GM12878 (cell line): ENCODE data around the gene SLC6A7. TPM values are rescaled to one million over a fixed set of nuclear protein-coding genes. Genes with fewer than 3 reads are reported as not detected.

Experiments
- polyA plus RNA-seq, 11 experiments: library from polyadenylated mRNA; depleted of rRNA in 4 of 11; unstranded in 6 of 11; stranded (reverse) in 5 of 11; fragments of >200 nt; fragmentation: Nextera tagmentation in 4 of 11; fragmentation: Illumina TruSeq in 1 of 11; extraction: Ambion mirVana in 4 of 11; extraction: Trizol in 1 of 11; gene quantifications; 1 replicate in 1 of 11; 2 replicates in 10 of 11; pipeline versions ENCODE4 v1.2.1 to v1.2.3, GENCODE V29; 2011 to 2016; ENCODE audit warnings: inconsistent platforms in 2 of 11, missing spikeins in 2 of 11, low read depth in 1 of 11
- total RNA-seq, 4 experiments: library from RNA; depleted of rRNA in 3 of 4; stranded (reverse); fragments of >200 nt in 3 of 4; fragmentation: Illumina TruSeq in 1 of 4; extraction: Trizol in 1 of 4; gene quantifications; 2 replicates each; pipeline versions ENCODE4 v1.2.1 to v1.2.3, GENCODE V29; 2013 to 2021

The SLC6A7 gene
- total and polyA plus RNA-seq, 10 of the 15 experiments (the other 5 are each of a cell fraction or from before 2014, with no cell fraction given) = 0.01 to 0.15 (median 0.06) TPM; not detected in 7

Other genes starting within 250 kb of the SLC6A7 start
Only the 7 nearest of the 11 such genes appear.
- gene HMGXB3, start 189.3 kb upstream of the SLC6A7 start, total RNA-seq (2014; rRNA removed) = 33.7 and 34.6 TPM in 2 replicates
- 25.4 and 26.2 TPM in 2 replicates for gene HMGXB3, start 189.3 kb upstream of the SLC6A7 start, total RNA-seq (2014; rRNA removed; fragmentation: Illumina TruSeq; extraction: Trizol)
- gene HMGXB3, start 189.3 kb upstream of the SLC6A7 start, total RNA-seq (2021) = 34.9 and 38.1 TPM in 2 replicates
- gene HMGXB3, start 189.3 kb upstream of the SLC6A7 start, polyA plus RNA-seq (2011; rRNA removed) = 37.6 and 42.2 TPM in 2 replicates
- gene HMGXB3, start 189.3 kb upstream of the SLC6A7 start, polyA plus RNA-seq (2014; fragmentation: Illumina TruSeq; extraction: Trizol) = 28.6 and 30.8 TPM in 2 replicates
- 1 to 10 TPM in 1 of 2 experiments, under 1 TPM in 1; 1.00 to 1.8 TPM for gene HMGXB3, start 189.3 kb upstream of the SLC6A7 start, polyA plus RNA-seq (2014; fragmentation: Nextera tagmentation; extraction: Ambion mirVana)
- 39.3 and 40.1 TPM in 2 replicates for gene HMGXB3, start 189.3 kb upstream of the SLC6A7 start, polyA plus RNA-seq (2014; rRNA removed)
- gene HMGXB3, start 189.3 kb upstream of the SLC6A7 start, polyA plus RNA-seq (2016; fragmentation: Nextera tagmentation; extraction: Ambion mirVana) = 10 to 100 TPM; 16.8 to 18.4 TPM
- gene CSF1R, start 103.5 kb upstream of the SLC6A7 start, total RNA-seq (2014; rRNA removed) = 2.0 and 2.4 TPM in 2 replicates
- 0.63 and 0.69 TPM in 2 replicates for gene CSF1R, start 103.5 kb upstream of the SLC6A7 start, total RNA-seq (2014; rRNA removed; fragmentation: Illumina TruSeq; extraction: Trizol)
- gene CSF1R, start 103.5 kb upstream of the SLC6A7 start, total RNA-seq (2021) = 3.6 and 4.4 TPM in 2 replicates
- 0.73 and 1.7 TPM in 2 replicates for gene CSF1R, start 103.5 kb upstream of the SLC6A7 start, polyA plus RNA-seq (2011; rRNA removed)
- 0.97 and 2.3 TPM in 2 replicates for gene CSF1R, start 103.5 kb upstream of the SLC6A7 start, polyA plus RNA-seq (2014; fragmentation: Illumina TruSeq; extraction: Trizol)
- under 1 TPM; 0.35 to 0.38 TPM for gene CSF1R, start 103.5 kb upstream of the SLC6A7 start, polyA plus RNA-seq (2014; fragmentation: Nextera tagmentation; extraction: Ambion mirVana)
- gene CSF1R, start 103.5 kb upstream of the SLC6A7 start, polyA plus RNA-seq (2014; rRNA removed) = 2.8 and 3.2 TPM in 2 replicates
- under 1 TPM; 0.47 to 0.79 TPM for gene CSF1R, start 103.5 kb upstream of the SLC6A7 start, polyA plus RNA-seq (2016; fragmentation: Nextera tagmentation; extraction: Ambion mirVana)
- gene PDGFRB, start 34.2 kb upstream of the SLC6A7 start, total RNA-seq (2014; rRNA removed) = 1.8 and 3.0 TPM in 2 replicates
- 1.2 and 1.4 TPM in 2 replicates for gene PDGFRB, start 34.2 kb upstream of the SLC6A7 start, total RNA-seq (2014; rRNA removed; fragmentation: Illumina TruSeq; extraction: Trizol)
- gene PDGFRB, start 34.2 kb upstream of the SLC6A7 start, total RNA-seq (2021) = 2.2 and 3.3 TPM in 2 replicates
- gene PDGFRB, start 34.2 kb upstream of the SLC6A7 start, polyA plus RNA-seq (2011; rRNA removed) = 0.64 and 0.65 TPM in 2 replicates
- 0.41 and 0.90 TPM in 2 replicates for gene PDGFRB, start 34.2 kb upstream of the SLC6A7 start, polyA plus RNA-seq (2014; fragmentation: Illumina TruSeq; extraction: Trizol)
- gene PDGFRB, start 34.2 kb upstream of the SLC6A7 start, polyA plus RNA-seq (2014; fragmentation: Nextera tagmentation; extraction: Ambion mirVana) = under 1 TPM; 0.02 to 0.16 TPM
- gene PDGFRB, start 34.2 kb upstream of the SLC6A7 start, polyA plus RNA-seq (2014; rRNA removed) = 0.94 and 2.1 TPM in 2 replicates
- 1 to 10 TPM; 1.5 to 1.7 TPM for gene PDGFRB, start 34.2 kb upstream of the SLC6A7 start, polyA plus RNA-seq (2016; fragmentation: Nextera tagmentation; extraction: Ambion mirVana)
- gene CDX1, start 23.3 kb upstream of the SLC6A7 start, total RNA-seq (2014; rRNA removed) = not detected in 2 replicates
- gene CDX1, start 23.3 kb upstream of the SLC6A7 start, total RNA-seq (2014; rRNA removed; fragmentation: Illumina TruSeq; extraction: Trizol) = not detected in 2 replicates
- not detected in 2 replicates for gene CDX1, start 23.3 kb upstream of the SLC6A7 start, total RNA-seq (2021)
- not detected in 2 replicates for gene CDX1, start 23.3 kb upstream of the SLC6A7 start, polyA plus RNA-seq (2011; rRNA removed)
- gene CDX1, start 23.3 kb upstream of the SLC6A7 start, polyA plus RNA-seq (2014; fragmentation: Illumina TruSeq; extraction: Trizol) = not detected in 2 replicates
- gene CDX1, start 23.3 kb upstream of the SLC6A7 start, polyA plus RNA-seq (2014; fragmentation: Nextera tagmentation; extraction: Ambion mirVana) = not detected
- not detected in 2 replicates for gene CDX1, start 23.3 kb upstream of the SLC6A7 start, polyA plus RNA-seq (2014; rRNA removed)
- not detected for gene CDX1, start 23.3 kb upstream of the SLC6A7 start, polyA plus RNA-seq (2016; fragmentation: Nextera tagmentation; extraction: Ambion mirVana)
- gene CAMK2A, start 99.7 kb downstream of the SLC6A7 start, total RNA-seq (2014; rRNA removed) = 0.11 TPM in 1 of 2 replicates, not detected in the other
- not detected in 2 replicates for gene CAMK2A, start 99.7 kb downstream of the SLC6A7 start, total RNA-seq (2014; rRNA removed; fragmentation: Illumina TruSeq; extraction: Trizol)
- gene CAMK2A, start 99.7 kb downstream of the SLC6A7 start, total RNA-seq (2021) = not detected in 2 replicates
- not detected in 2 replicates for gene CAMK2A, start 99.7 kb downstream of the SLC6A7 start, polyA plus RNA-seq (2011; rRNA removed)
- gene CAMK2A, start 99.7 kb downstream of the SLC6A7 start, polyA plus RNA-seq (2014; fragmentation: Illumina TruSeq; extraction: Trizol) = not detected in 2 replicates
- gene CAMK2A, start 99.7 kb downstream of the SLC6A7 start, polyA plus RNA-seq (2014; fragmentation: Nextera tagmentation; extraction: Ambion mirVana) = not detected
- gene CAMK2A, start 99.7 kb downstream of the SLC6A7 start, polyA plus RNA-seq (2014; rRNA removed) = not detected in 2 replicates
- gene CAMK2A, start 99.7 kb downstream of the SLC6A7 start, polyA plus RNA-seq (2016; fragmentation: Nextera tagmentation; extraction: Ambion mirVana) = not detected
- not detected in 2 replicates for gene ARSI, start 112.8 kb downstream of the SLC6A7 start, total RNA-seq (2014; rRNA removed)
- gene ARSI, start 112.8 kb downstream of the SLC6A7 start, total RNA-seq (2014; rRNA removed; fragmentation: Illumina TruSeq; extraction: Trizol) = not detected in 2 replicates
- not detected in 2 replicates for gene ARSI, start 112.8 kb downstream of the SLC6A7 start, total RNA-seq (2021)
- not detected in 2 replicates for gene ARSI, start 112.8 kb downstream of the SLC6A7 start, polyA plus RNA-seq (2011; rRNA removed)
- not detected in 2 replicates for gene ARSI, start 112.8 kb downstream of the SLC6A7 start, polyA plus RNA-seq (2014; fragmentation: Illumina TruSeq; extraction: Trizol)
- not detected for gene ARSI, start 112.8 kb downstream of the SLC6A7 start, polyA plus RNA-seq (2014; fragmentation: Nextera tagmentation; extraction: Ambion mirVana)
- not detected in 2 replicates for gene ARSI, start 112.8 kb downstream of the SLC6A7 start, polyA plus RNA-seq (2014; rRNA removed)
- not detected for gene ARSI, start 112.8 kb downstream of the SLC6A7 start, polyA plus RNA-seq (2016; fragmentation: Nextera tagmentation; extraction: Ambion mirVana)
- 35.0 and 42.1 TPM in 2 replicates for gene TCOF1, start 167.6 kb downstream of the SLC6A7 start, total RNA-seq (2014; rRNA removed)
- 30.5 and 35.6 TPM in 2 replicates for gene TCOF1, start 167.6 kb downstream of the SLC6A7 start, total RNA-seq (2014; rRNA removed; fragmentation: Illumina TruSeq; extraction: Trizol)
- 74.7 and 83.9 TPM in 2 replicates for gene TCOF1, start 167.6 kb downstream of the SLC6A7 start, total RNA-seq (2021)
- 6.4 and 12.7 TPM in 2 replicates for gene TCOF1, start 167.6 kb downstream of the SLC6A7 start, polyA plus RNA-seq (2011; rRNA removed)
- gene TCOF1, start 167.6 kb downstream of the SLC6A7 start, polyA plus RNA-seq (2014; fragmentation: Illumina TruSeq; extraction: Trizol) = 39.4 and 56.1 TPM in 2 replicates
- 10 to 100 TPM in 1 of 2 experiments, 1 to 10 TPM in 1; 8.7 to 12.3 TPM for gene TCOF1, start 167.6 kb downstream of the SLC6A7 start, polyA plus RNA-seq (2014; fragmentation: Nextera tagmentation; extraction: Ambion mirVana)
- 35.4 and 44.6 TPM in 2 replicates for gene TCOF1, start 167.6 kb downstream of the SLC6A7 start, polyA plus RNA-seq (2014; rRNA removed)
- 10 to 100 TPM; 71.2 to 76.3 TPM for gene TCOF1, start 167.6 kb downstream of the SLC6A7 start, polyA plus RNA-seq (2016; fragmentation: Nextera tagmentation; extraction: Ambion mirVana)